MM.1S (cell line): ENCODE measurements around the gene GNAT3.

Experiments used
- DNase-seq: peaks from one replicate; pipeline ENCODE4 v3.0.0-alpha.2; 2015
- H2AFZ ChIP-seq: fragments of 300-600 bp; sonication (generic); 2 replicates; pipeline ENCODE4 v1.6.0; 2016; ENCODE audit warnings: antibody characterized with exemption, low read length
- H3F3A ChIP-seq: fragments of 300-600 bp; sonication (generic); 2 replicates; pipeline ENCODE4 v1.6.1; 2016; ENCODE audit warnings: mild to moderate bottlenecking, antibody characterized with exemption, low read length, moderate library complexity, mixed read lengths; ENCODE audit not compliant: insufficient read depth
- H3K27ac ChIP-seq: fragments of 300-600 bp; sonication (generic); 2 replicates; pipeline ENCODE4 v1.5.1; 2016; ENCODE audit warnings: mild to moderate bottlenecking, low read length
- H3K27me3 ChIP-seq: fragments of 300-600 bp; sonication (generic); replicated peaks from 2 replicates; pipeline ENCODE4 v1.6.0; 2016; ENCODE audit warnings: low read length; ENCODE audit not compliant: insufficient read depth
- H3K36me3 ChIP-seq: fragments of 300-600 bp; sonication (generic); replicated peaks from 2 replicates; pipeline ENCODE4 v1.6.1; 2016; ENCODE audit warnings: mild to moderate bottlenecking, low read length, mixed read lengths; ENCODE audit not compliant: insufficient read depth
- H3K4me1 ChIP-seq: fragments of 300-600 bp; sonication (generic); 2 replicates; pipeline ENCODE4 v1.6.1; 2016; ENCODE audit warnings: low read length, mixed read lengths
- H3K4me2 ChIP-seq: fragments of 300-600 bp; sonication (generic); 2 replicates; pipeline ENCODE4 v1.6.0; 2016; ENCODE audit warnings: low read depth, low read length
- H3K4me3 ChIP-seq: fragments of 300-600 bp; sonication (generic); 2 replicates; pipeline ENCODE4 v1.5.1; 2016; ENCODE audit warnings: low read length, mixed read lengths
- H3K79me2 ChIP-seq: fragments of 300-600 bp; sonication (generic); 2 replicates; pipeline ENCODE4 v1.6.1; 2016; ENCODE audit warnings: mixed run types, low read length, mixed read lengths
- H3K9ac ChIP-seq: fragments of 300-600 bp; sonication (generic); 2 replicates; pipeline ENCODE4 v1.6.1; 2016; ENCODE audit warnings: low read length, mixed read lengths
- H3K9me2 ChIP-seq: fragments of 300-600 bp; sonication (generic); replicated peaks from 2 replicates; pipeline ENCODE4 v1.6.1; 2016; ENCODE audit warnings: mild to moderate bottlenecking, low read length, mixed read lengths; ENCODE audit not compliant: insufficient read depth
- H3K9me3 ChIP-seq: fragments of 300-600 bp; sonication (generic); replicated peaks from 2 replicates; pipeline ENCODE4 v1.6.1; 2016; ENCODE audit warnings: mild to moderate bottlenecking, low read length, mixed read lengths; ENCODE audit not compliant: insufficient read depth
- H4K20me1 ChIP-seq: fragments of 300-600 bp; sonication (generic); 2 replicates; pipeline ENCODE4 v1.6.1; 2016; ENCODE audit warnings: mild to moderate bottlenecking, low read length, moderate library complexity, mixed read lengths; ENCODE audit not compliant: insufficient read depth
- CTCF ChIP-seq: fragments of 300-600 bp; sonication (generic); IDR thresholded peaks from 2 replicates; pipeline ENCODE4 v1.5.1; 2016; ENCODE audit warnings: antibody characterized with exemption, low read length, mixed read lengths
- EZH2 ChIP-seq: fragments of 300-600 bp; sonication (generic); optimal IDR thresholded peaks from 2 replicates; pipeline ENCODE3; 2017; ENCODE audit warnings: low read depth, mild to moderate bottlenecking, antibody characterized with exemption, low read length, mixed read lengths
- EZH2phosphoT487 ChIP-seq: fragments of 300-600 bp; sonication (generic); IDR thresholded peaks from 2 replicates; pipeline ENCODE4 v1.6.1; 2018; ENCODE audit warnings: antibody characterized with exemption, low read length

GNAT3 gene

GRCh38 chr7:80432166-80432565, 79.7 kb downstream of the GNAT3 start:
- no peak overlapping the region for H3K4me2 ChIP-seq
- H3K4me3 ChIP-seq = no peak overlapping the region
- H4K20me1 ChIP-seq = no peaks in the 10 kb centered on the region
- no peaks in the 10 kb centered on the region for H3K36me3 ChIP-seq
- H3F3A ChIP-seq = no peaks in the 10 kb centered on the region
- H3K27me3 ChIP-seq = no peaks in the 10 kb centered on the region
- no peaks in the 10 kb centered on the region for H3K9me2 ChIP-seq
- H2AFZ ChIP-seq = no peak overlapping the region
- TF ChIP-seq EZH2 (no peak), CTCF (no peak), EZH2phosphoT487 (no peak)
- H3K9me3 ChIP-seq = no peaks in the 10 kb centered on the region
- no peak for DNase-seq
- H3K27ac ChIP-seq = no peak overlapping the region
- no peak overlapping the region for H3K9ac ChIP-seq
- no peaks in the 10 kb centered on the region for H3K4me1 ChIP-seq
- H3K79me2 ChIP-seq = no peaks in the 10 kb centered on the region

- Histone ChIP-seq H3K9ac (no peak overlapping the region), H3K4me3 (no peak overlapping the region), H3K36me3 (no peaks in the 10 kb centered on the region), H3K9me3 (no peaks in the 10 kb centered on the region), H3K27me3 (no peaks in the 10 kb centered on the region), H3F3A (no peaks in the 10 kb centered on the region), H3K9me2 (no peaks in the 10 kb centered on the region), H3K79me2 (no peaks in the 10 kb centered on the region), H3K4me2 (no peak overlapping the region), H3K27ac (no peak overlapping the region), H3K4me1 (no peaks in the 10 kb centered on the region), H2AFZ (no peak overlapping the region), H4K20me1 (no peaks in the 10 kb centered on the region)
- DNase-seq = no peak
- no peak for TF ChIP-seq CTCF
Observed at GRCh38 chr7:80429181-80429580, 82.7 kb downstream of the GNAT3 start.

- TF ChIP-seq EZH2 = no peak
- TF ChIP-seq CTCF = peak; percentile 32
- Histone ChIP-seq H3K27ac (no peak overlapping the region), H2AFZ (no peak overlapping the region), H3K27me3 (no peaks in the 10 kb centered on the region), H3K4me1 (no peaks in the 10 kb centered on the region), H3K36me3 (no peaks in the 10 kb centered on the region), H3K4me2 (no peak overlapping the region), H3K4me3 (no peak overlapping the region), H3F3A (no peaks in the 10 kb centered on the region), H3K79me2 (no peaks in the 10 kb centered on the region), H4K20me1 (no peaks in the 10 kb centered on the region), H3K9me2 (no peaks in the 10 kb centered on the region), H3K9ac (no peak overlapping the region), H3K9me3 (no peaks in the 10 kb centered on the region)
- peak; percentile 19 for DNase-seq
Observed at GRCh38 chr7:80428161-80429054, 83.5 kb downstream of the GNAT3 start.
